Lower lobe of right lung (tissue), 2 donors: ENCODE data around the gene S100A2. TPM values are rescaled to one million over a fixed set of nuclear protein-coding genes. Genes with fewer than 3 reads are reported as not detected.
A peak's percentile ranks its signal among the peaks of the same experiment; 100 is the strongest.

Experiments used
- ATAC-seq, 2 donors: fragments of 200-7000 bp; cut with Tn5 transposase; one replicate each; pipeline ENCODE4 v1.9.1; 2020 to 2022; ENCODE audit warnings: mild to moderate bottlenecking in 2 of 2, moderate library complexity in 2 of 2
- DNase-seq: peaks from one replicate; pipeline ENCODE4 v3.0.0-alpha.2; 2020
- H3K27ac ChIP-seq: fragments of 200-600 bp; one replicate; pipeline ENCODE4 v1.8.0; 2022
- H3K27me3 ChIP-seq: fragments of 200-600 bp; one replicate; pipeline ENCODE4 v1.8.0; 2022; ENCODE audit warnings: low read depth
- H3K36me3 ChIP-seq: fragments of 200-600 bp; one replicate; pipeline ENCODE4 v1.8.0; 2022; ENCODE audit warnings: mild to moderate bottlenecking
- H3K4me1 ChIP-seq: fragments of 200-600 bp; one replicate; pipeline ENCODE4 v1.8.0; 2022
- H3K4me3 ChIP-seq: fragments of 200-600 bp; one replicate; pipeline ENCODE4 v1.8.0; 2022; ENCODE audit warnings: mild to moderate bottlenecking
- H3K9me3 ChIP-seq: fragments of 200-600 bp; one replicate; pipeline ENCODE4 v1.8.0; 2022
- intact Hi-C: fragments of 100-400 bp; cut with DNase I; formaldehyde crosslinking; loops from one replicate; pipeline ENCODE4 v1.11.0; 2022
- total RNA-seq: library from RNA; stranded (reverse); fragmentation: NEBNext Ultra II Directional; extraction: Animal tissue kit (Norgen Biotek cat#: 25700); gene quantifications from one replicate; pipeline ENCODE4 v1.2.1, GENCODE V29; 2021
- TF ChIP-seq, protein P1 (sequence below): fragments of 200-600 bp; IDR thresholded peaks from one replicate; pipeline ENCODE4 v1.8.0; 2022; ENCODE audit warnings: antibody characterized with exemption, mild to moderate bottlenecking
- donor health status: DM: no; HTN: yes; CAD: no; lungs with severe emphysema.

The S100A2 gene
- total RNA-seq, 1 donor from 2014 or later: 3.8 TPM

DNA sequence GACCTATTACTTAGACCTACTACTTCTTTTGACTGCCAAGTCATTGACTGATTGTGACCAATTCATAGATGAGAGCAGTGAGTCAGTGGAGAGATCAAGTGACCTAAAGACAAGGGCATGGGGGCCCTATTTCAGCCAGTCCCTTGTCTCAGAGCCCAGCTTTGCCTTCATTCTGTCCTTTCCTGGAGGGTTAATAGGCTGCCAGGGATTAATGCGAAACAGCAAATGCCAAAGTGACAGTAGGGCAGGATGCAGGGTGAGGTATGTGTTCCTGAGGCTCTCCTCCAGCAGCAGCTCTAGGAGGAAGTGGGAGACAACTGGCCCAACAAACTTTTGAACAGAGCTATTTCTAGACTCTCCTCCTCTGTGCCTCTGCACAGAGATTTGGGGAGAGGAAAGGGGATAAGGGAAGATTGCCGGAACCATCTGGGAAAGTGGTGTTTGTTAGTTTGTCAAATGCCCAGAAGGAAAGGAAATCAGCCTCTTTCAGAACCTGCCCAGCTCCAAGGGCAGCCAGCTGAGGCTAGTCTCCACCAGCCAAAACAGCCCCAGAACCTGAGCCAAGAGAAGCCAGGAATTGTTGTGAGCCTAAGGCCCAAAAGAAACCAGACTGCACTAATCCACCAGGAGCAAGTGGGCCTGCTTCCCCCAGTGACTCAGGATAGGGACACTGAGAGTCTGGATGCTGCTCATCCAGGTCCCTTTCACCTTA is 11.7 kb downstream of the S100A2 start:
- no peak overlapping the region for H3K4me3 ChIP-seq
- peaks cover 41% of the 10 kb centered on the region for H3K4me1 ChIP-seq
- H3K36me3 ChIP-seq: no peaks in the 10 kb centered on the region
- DNase-seq (no peak), ATAC-seq (no peak)
- H3K27ac ChIP-seq: peak overlapping the region; percentile 47
- TF ChIP-seq, protein P1, sequence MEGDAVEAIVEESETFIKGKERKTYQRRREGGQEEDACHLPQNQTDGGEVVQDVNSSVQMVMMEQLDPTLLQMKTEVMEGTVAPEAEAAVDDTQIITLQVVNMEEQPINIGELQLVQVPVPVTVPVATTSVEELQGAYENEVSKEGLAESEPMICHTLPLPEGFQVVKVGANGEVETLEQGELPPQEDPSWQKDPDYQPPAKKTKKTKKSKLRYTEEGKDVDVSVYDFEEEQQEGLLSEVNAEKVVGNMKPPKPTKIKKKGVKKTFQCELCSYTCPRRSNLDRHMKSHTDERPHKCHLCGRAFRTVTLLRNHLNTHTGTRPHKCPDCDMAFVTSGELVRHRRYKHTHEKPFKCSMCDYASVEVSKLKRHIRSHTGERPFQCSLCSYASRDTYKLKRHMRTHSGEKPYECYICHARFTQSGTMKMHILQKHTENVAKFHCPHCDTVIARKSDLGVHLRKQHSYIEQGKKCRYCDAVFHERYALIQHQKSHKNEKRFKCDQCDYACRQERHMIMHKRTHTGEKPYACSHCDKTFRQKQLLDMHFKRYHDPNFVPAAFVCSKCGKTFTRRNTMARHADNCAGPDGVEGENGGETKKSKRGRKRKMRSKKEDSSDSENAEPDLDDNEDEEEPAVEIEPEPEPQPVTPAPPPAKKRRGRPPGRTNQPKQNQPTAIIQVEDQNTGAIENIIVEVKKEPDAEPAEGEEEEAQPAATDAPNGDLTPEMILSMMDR: no peak
- intact Hi-C loops: no loop called here
- no peaks in the 10 kb centered on the region for H3K27me3 ChIP-seq
- H3K9me3 ChIP-seq: no peaks in the 10 kb centered on the region

DNA sequence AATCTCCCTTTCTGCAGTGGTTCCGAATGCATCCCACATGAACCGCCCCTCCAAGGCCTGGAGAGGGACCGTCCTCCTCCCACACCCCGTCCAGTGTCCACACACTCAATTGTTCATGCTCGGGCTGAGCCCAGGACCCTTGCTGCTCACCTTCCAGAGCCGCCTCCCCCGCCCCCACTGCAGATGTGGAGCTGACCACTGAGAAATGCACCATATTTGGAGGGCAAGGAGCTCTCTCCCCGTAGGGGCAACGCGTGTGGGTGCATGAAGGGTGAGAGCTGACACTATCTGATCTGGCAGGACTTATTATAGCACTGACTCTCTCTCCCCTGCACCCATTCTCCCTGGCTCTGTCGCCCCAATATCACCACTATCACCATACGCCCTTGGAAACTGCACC is 12.5 kb downstream of the S100A2 start:
- no peaks in the 10 kb centered on the region for H3K9me3 ChIP-seq
- peak overlapping the region; percentile 47 for H3K27ac ChIP-seq
- no peak for ATAC-seq
- no peaks in the 10 kb centered on the region for H3K27me3 ChIP-seq
- intact Hi-C loops: no loop called here
- DNase-seq: peak; percentile 30
- no peaks in the 10 kb centered on the region for H3K36me3 ChIP-seq
- TF ChIP-seq, protein P1: no peak
- no peak overlapping the region for H3K4me3 ChIP-seq
- H3K4me1 ChIP-seq: peaks cover 49% of the 10 kb centered on the region

DNA sequence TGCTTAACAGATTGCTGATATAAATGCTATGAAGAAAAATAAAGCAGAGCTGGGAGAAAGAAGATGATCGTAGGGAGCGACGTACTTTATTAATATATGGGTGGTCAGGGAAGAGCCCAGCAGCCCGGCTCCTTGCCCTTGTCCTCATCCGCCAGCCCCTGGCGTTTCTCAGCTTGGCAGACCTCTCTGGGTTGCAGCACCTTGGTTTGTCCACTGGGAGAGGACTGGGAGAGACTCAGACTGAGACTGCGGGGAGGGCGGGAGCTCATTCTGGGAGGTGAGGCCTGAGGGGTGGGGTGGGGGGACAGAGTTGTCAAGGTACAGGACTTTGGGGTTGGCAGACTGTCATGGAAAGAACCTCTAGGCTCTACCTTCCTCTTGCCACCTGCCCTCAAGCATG is 13.3 kb downstream of the S100A2 start:
- no peaks in the 10 kb centered on the region for H3K27me3 ChIP-seq
- no peak overlapping the region for H3K4me3 ChIP-seq
- H3K36me3 ChIP-seq: no peaks in the 10 kb centered on the region
- DNase-seq: peak; percentile 43
- H3K27ac ChIP-seq: no peak overlapping the region
- no peaks in the 10 kb centered on the region for H3K9me3 ChIP-seq
- ATAC-seq: no peak
- H3K4me1 ChIP-seq: peaks cover 57% of the 10 kb centered on the region
- TF ChIP-seq, protein P1: no peak
- intact Hi-C loops: no loop called here

DNA sequence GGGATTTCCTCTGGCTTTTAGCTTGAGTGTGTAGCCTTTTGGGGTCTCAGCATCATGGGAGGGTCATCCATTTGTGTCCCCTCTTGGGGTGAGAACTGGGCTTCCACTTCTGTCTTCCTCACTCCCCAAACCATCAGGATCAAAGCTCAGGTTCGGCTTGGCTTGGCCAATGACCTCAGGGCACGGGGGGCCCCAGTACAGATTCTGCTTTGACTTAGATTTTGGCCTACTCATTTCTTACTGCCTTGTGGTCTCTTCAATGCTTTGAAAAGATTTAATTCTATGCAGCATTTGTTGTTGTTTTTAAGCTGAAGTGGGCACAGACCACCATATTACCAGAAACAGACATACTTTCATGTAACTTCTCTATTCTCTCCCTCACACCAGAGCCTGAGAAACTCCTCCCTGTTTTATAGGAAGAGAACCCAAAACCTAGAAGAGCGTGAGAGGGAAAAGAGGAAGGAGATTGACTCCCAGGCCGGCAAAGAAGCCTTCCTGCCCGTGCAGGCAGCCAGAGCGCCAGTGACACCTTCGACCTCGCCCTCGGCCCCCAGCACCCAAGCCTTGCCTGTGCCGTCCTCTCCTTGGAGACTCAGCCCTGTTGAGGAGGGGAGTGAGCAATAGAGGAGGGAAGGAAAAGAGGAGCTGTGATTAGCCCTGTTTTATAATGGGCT is 14.7 kb downstream of the S100A2 start:
- peak overlapping the region; percentile 63 for H3K27ac ChIP-seq

DNA sequence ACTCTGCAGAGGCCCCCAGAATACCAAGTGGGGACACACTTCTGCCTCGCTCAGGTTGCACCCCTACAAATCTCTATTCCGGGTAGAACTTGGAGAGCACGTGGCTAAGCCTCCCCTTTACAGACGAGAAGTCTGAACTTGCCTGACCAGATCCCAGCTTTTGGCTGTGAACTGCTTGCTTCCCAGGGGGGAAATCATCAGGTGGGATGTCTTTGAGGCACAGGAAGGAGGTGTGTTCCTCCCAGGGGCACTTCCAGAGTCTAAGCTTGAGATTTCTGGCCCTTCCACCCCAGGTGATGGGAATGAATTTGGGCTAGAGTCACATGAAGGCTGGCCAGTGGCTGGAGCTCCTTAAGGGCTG is 15.3 kb downstream of the S100A2 start:
- H3K27ac ChIP-seq: peak overlapping the region; percentile 63
- DNase-seq: no peak

More for the DNA sequence above, 14.7 kb downstream of the S100A2 start:
- Histone ChIP-seq H3K9me3 (no peaks in the 10 kb centered on the region), H3K4me3 (no peak overlapping the region), H3K27me3 (no peaks in the 10 kb centered on the region), H3K36me3 (no peaks in the 10 kb centered on the region), H3K4me1 (peaks cover 69% of the 10 kb centered on the region)
- DNase-seq (peak; percentile 54), ATAC-seq (no peak)
- intact Hi-C loops: no loop called here
- TF ChIP-seq, protein P1: no peak

More for the DNA sequence above, 15.3 kb downstream of the S100A2 start:
- Histone ChIP-seq H3K9me3 (no peaks in the 10 kb centered on the region), H3K27me3 (no peaks in the 10 kb centered on the region), H3K4me3 (no peak overlapping the region), H3K36me3 (no peaks in the 10 kb centered on the region), H3K4me1 (peaks cover 75% of the 10 kb centered on the region)
- intact Hi-C loops: no loop called here
- ATAC-seq: no peak
- TF ChIP-seq, protein P1: no peak
